GM20000 (cell line): ENCODE data around the gene HMGB4.
A peak's percentile ranks its signal among the peaks of the same experiment; 100 is the strongest.

Experiments
- DNase-seq: peaks from one replicate; pipeline ENCODE4 v3.0.0; 2012; ENCODE audit warnings: low spot score
- CTCF ChIP-seq: IDR thresholded peaks from 2 replicates; pipeline ENCODE4 v1.5.1; 2012; ENCODE audit warnings: mild to moderate bottlenecking, control low read depth; ENCODE audit errors: extremely low read depth, missing control alignments

Gene HMGB4

GRCh38 chr1:33903210-33903589, 39.3 kb downstream of the HMGB4 start:
- DNase-seq: peak; percentile 24
- TF ChIP-seq CTCF: no peak

GRCh38 chr1:33905241-33905640, 41.4 kb downstream of the HMGB4 start:
- no peak for TF ChIP-seq CTCF
- no peak for DNase-seq

DNA sequence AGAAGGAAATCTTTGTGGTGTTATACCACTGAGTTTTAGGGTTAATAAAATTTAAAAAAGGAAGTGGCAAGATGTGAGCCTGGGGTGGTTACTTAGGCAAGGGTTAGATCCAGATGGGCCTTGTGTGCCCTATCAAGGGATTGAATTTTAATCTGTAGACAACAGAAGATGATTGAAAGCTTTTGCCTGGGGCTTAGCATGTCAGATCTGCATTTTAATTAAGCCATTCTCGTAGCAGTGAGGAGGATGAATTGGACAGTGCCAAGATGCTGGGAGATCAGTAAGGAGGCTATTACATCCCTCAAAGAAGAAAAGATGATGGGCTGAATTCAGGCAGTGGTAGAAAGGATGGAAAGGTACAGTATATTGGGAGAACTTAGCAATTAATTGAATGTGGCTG, 42.3 kb downstream of the HMGB4 start:
- TF ChIP-seq CTCF: no peak
- DNase-seq: no peak

GRCh38 chr1:33908324-33908956, 44.6 kb downstream of the HMGB4 start:
- no peak for DNase-seq

More at GRCh38 chr1:33908324-33908956, 44.6 kb downstream of the HMGB4 start:
- TF ChIP-seq CTCF: no peak
